Measurements from ENCODE around the gene RBM18.

GRCh38 chr9:122213102-122213588, 51.5 kb downstream of the RBM18 start:
- TF ChIP-seq CTCF (IDR thresholded peaks at IDR 0.05) (no peak), EZH2phosphoT487 (IDR thresholded peaks at IDR 0.05) (no peak), EZH2 (IDR thresholded peaks at IDR 0.05) (no peak)
